Inflammatory macrophage treated with lipopolysaccharide for 1 hour (primary cell): Measurements from ENCODE around the gene KLRF1.
"Not testable (repeated sequence)": the region's sequence is repeated elsewhere in the genome, so short reads cannot be mapped to it uniquely, and the experiment has no call there.

Source experiments
- DNase-seq, 2 donors: peaks; one replicate each; pipeline ENCODE4 v3.0.0-alpha.2; 2020 to 2022

The KLRF1 gene

DNA sequence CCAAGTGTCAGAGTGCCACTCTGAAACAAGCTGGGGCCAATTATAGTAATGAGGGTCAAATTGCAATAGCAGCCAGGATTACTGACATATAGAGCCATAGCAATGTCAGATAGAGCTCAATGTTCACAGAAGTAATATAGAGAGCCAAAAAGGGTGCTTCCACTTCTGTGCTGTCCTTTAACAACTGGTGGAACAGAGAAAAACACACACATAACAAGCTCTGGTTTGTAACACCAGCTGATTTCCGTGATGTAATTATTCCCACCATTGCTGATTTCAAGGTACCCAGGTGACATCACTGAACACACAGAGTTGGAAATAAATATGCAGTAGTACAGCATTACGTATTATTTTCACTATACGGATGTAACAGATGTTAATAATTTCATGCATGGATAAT lies 44.9 kb downstream of the KLRF1 start:
- no peak for DNase-seq

DNA sequence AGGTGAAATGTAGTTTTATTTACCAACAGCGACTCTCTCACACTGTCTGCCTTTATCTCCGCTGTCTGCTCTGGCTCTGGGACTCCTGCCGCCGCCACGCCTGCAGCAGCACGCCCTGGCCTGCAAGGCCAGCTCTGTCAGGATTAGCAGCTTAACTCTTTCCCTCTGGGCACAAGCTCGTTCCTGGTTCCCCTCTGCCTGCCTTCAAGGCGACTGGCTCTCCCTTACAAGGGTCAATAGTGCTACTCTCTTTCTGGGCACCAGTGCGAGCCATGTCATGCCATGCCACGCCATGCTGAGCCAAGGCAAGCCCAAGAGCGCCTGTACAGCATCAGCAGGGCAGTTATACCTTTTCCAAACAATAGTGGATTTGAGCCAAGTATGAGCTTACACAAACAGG lies 45.5 kb downstream of the KLRF1 start:
- DNase-seq, result no peak

DNA sequence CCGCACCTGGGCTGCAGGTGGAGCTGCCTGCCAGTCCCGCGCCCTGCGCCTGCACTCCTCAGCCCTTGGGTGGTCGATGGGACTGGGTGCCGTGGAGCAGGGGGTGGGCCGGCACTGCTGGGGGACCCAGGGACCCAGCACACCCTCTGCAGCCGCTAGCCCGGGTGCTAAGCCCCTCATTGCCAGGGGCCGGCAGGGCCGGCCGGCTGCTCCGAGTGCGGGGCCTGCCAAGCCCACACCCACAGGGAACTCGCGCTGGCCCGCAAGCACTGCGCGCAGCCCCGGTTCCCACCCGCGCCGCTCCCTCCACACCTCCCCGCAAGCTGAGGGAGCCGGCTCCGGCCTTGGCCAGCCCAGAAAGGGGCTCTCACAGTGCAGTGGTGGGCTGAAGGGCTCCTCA lies 48.8 kb downstream of the KLRF1 start:
- not testable (repeated sequence) for DNase-seq

DNA sequence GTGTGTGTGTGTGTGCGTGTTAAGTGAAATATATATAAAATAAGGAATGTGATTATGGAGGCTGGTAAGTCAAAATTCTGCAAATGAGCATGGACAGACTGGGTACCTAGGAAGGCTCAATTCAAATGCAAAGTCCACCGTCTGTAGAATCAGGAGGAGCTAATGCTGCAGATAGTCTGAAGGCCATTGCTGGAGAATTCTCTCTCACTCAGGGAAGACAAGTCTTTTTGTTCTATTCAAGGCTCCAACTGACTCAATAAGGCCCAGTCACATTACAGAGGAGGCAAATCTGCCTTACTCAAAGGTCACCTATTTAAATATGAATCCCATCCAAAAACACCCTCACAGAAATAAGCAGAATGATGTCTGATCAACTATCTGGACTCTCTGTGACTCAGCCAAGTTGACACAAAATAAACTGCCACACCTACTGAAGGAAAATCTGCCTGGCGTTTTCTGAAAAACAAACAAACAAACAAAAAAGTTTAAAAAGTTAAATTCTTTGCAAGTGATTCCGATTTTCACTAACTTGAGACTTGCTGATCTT lies 53.3 kb downstream of the KLRF1 start:
- no peak for DNase-seq

DNA sequence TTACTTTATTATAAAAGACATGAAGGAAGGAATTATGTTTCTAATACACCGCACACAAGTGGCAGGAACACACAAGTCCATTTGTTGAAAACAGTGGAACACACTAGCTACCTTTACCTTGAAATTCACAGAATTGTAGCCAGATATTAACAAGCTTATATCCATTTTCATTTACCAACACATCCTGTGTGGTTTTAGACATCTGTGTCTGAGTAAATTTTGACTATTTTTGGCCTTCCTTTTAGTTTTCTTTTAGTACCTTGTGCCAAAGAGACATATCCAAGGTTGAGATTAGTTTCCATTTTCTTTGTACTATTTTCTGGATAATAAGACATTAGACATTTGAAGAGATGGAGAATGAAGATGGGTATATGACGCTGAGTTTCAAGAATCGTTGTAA lies 54.0 kb downstream of the KLRF1 start, which contains the start of gene KLRF2:
Gene KLRF2 (plus strand): TSS at position 244 of the 400 bp plus-strand sequence. CDS start 107 bp downstream, at position 351.
- DNase-seq, result no peak

DNA sequence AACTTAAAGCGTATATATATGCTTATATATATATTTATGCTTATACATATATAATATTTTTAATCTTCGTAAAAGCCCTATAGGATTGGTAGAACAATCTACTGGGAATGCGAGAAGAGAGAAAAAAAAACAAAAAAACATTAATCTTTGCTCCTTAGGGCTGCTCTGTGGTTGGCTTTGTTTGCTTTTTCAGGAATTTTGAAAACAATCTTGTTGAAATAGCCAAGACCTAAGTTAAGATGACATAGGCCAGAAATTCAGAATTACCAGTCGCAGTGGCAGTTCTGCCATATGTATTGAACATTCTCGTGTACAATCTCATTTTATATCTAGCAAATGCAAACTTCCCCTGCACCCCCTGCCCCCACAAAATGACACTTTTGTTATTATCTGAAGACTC lies 54.7 kb downstream of the KLRF1 start:
- no peak for DNase-seq

DNA sequence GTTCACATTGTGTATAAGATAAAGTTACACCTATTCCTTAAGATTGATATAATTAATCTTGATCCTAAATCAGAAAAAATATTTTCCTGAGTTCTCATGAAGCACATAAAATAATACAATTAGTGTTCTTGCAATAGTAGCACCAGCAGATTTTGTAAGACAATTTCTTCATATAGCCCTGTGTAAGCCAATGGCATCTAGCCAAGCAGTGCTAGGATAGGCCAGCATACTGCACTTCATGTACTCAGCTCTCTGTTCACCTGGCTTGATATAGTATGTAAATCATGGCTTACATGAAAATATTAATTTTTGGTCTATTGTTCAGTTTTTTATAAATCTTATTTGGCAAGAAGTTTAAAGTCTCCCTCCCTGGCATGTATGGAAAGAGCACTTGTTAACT lies 55.9 kb downstream of the KLRF1 start:
- DNase-seq, result no peak

DNA sequence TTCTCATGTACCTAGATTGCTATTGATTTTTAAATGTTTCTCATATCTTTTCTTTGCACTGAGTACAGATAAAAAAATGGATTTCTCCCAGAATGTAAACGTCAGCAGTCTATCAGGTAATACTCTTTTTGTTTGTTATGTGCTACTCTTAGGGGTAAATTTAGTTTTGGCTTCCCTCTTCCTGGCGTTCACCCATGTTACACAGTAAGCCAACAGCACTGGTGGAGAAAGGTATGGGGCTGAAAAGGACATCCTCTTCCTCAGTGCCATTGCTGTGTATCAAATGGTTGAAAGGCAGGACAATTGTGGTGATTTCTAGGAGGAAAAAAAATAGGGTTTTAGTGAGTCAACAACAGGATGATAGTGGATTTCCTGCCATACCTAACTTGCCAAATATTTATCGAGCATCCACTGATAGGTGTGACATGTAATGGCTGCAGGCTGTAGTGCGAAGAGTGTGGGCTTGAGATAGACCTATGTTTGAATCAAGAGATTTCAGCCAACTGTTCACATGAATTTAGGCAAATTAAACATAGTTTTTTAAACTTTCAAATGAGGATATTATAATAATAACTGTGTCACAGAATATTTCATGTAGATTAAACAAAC lies 61.5 kb downstream of the KLRF1 start:
- DNase-seq, result no peak
